ENCODE results near the gene NPIPB2. TPM values are rescaled to one million over a fixed set of nuclear protein-coding genes. Genes with fewer than 3 reads are reported as not detected.

NPIPB2 gene
- total and polyA plus RNA-seq, 2 of the 13 experiments (the other 11 are each of a cell fraction or from before 2014, with no cell fraction given), result 1.8 to 4.1 TPM

DNA sequence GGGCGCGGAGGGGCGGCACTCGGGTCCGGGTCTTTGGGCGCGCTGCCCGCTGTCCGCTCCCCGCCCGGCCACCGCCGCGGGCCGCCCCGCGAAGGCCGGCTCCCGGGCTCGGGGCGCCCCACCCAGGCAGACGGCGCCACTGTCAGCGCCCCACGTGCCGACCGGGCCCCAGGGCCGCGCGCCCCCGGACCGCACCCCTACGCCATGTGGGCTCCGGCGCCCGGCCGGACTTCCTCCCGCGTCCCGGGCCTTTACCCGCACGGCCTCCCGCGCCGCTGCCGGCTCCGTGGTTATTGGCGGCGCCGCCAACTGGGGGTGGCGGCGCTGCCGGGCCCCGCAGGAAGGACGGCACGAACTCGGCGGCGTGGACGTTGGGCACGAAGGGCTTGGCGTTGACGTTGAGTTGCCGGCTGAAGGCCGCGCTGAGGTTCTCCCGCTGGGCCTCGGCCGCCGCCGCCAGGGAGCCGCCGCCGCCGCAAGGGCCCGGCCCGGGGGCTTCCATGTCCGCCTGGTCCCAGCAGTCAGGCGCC lies 26.7 kb downstream of the NPIPB2 start:
- H3K4me3 ChIP-seq (replicated peaks in 1 of 3; ENCODE audit: insufficient read depth in 1 of 3, low read depth in 2 of 3, low read length in 3 of 3), result peak overlapping the region; percentile 71 to 98 (median 97)
- no peaks in the 10 kb centered on the region for H3K9me3 ChIP-seq (ENCODE audit: low read length)
- intact Hi-C loops (cut with micrococcal nuclease; ENCODE audit: unreplicated experiment), result loop anchor here (10.0 kb wide), 2 partner anchors 60 to 170 kb away; partner anchors contain the start of genes SNX29 and TXNDC11
- peak overlapping the region; percentile 92 for H3K9ac ChIP-seq (ENCODE audit: insufficient read depth, low read depth, low read length)
- H3K27ac ChIP-seq (ENCODE audit: extremely low read length, insufficient read depth, low read length), result peak overlapping the region; percentile 83
- no peak overlapping the region for H2AFZ ChIP-seq (ENCODE audit: low read length)
- in situ Hi-C loops (cut with HindIII; ENCODE audit: extremely low pct_ligation_motif_present, low pct_unique_long_range_greater_than_20kb), result no loop called here
- no TSS peak for BruUV-seq (replicated peaks)
- no peak for DNase-seq (ENCODE audit: low spot score)
- H4K20me1 ChIP-seq (ENCODE audit: insufficient read depth, low read length), result peaks cover 47% of the 10 kb centered on the region
- no peaks in the 10 kb centered on the region; a peak in 1 of 5 replicates for H3K27me3 ChIP-seq (ENCODE audit: control insufficient read depth in 1 of 2, insufficient read depth in 2 of 2, low read length in 2 of 2)
- no peak; the same call in 2 of the 3 replicates for ATAC-seq
- H3K4me1 ChIP-seq (ENCODE audit: insufficient read depth, low read length), result peaks cover 51% of the 10 kb centered on the region
- 2% methylated on average over 29 of the region's 79 CpGs for WGBS (ENCODE audit: low lambda C conversion rate)
- POLR2A ChIA-PET, result interaction anchor here (0.6 to 2.5 kb wide), 20 partner anchors 8 to 1395 kb away, joined by 3 to 25 read pairs (median 4); partner anchors contain the start of genes RSL1D1, SNX29, TXNDC11 and ZC3H7A
- no peak for FAIRE-seq
- peak overlapping the region; percentile 87 for H3K4me2 ChIP-seq (ENCODE audit: low read depth, low read length)
- peaks cover 52% of the 10 kb centered on the region for H3K79me2 ChIP-seq (ENCODE audit: insufficient read depth, low read length)
- H3K36me3 ChIP-seq (replicated peaks in 1 of 2; ENCODE audit: control insufficient read depth in 1 of 2, insufficient read depth in 2 of 2, low read length in 2 of 2), result peaks cover 0 to 1% of the 10 kb centered on the region in 2 experiments; a peak in 2 of 5 replicates
- CTCF ChIA-PET (ENCODE audit: low intra/inter-chr PET ratio, low total read pairs), result no interaction called here
- TF ChIP-seq BHLHE40 (IDR thresholded peaks at IDR 0.05; ENCODE audit: low read length), result peak; percentile 43
- TF ChIP-seq ZNF460 (CRISPR knock-in tag; IDR thresholded peaks at IDR 0.05; ENCODE audit: borderline replicate concordance), result no peak
- no peak for TF ChIP-seq ZNF383 (CRISPR knock-in tag; IDR thresholded peaks at IDR 0.05; ENCODE audit: borderline replicate concordance)
- TF ChIP-seq GABPA (IDR thresholded peaks at IDR 0.05; ENCODE audit: low read depth, low read length), result peak; percentile 8
- TF ChIP-seq GABPA (CRISPR knock-in tag; IDR thresholded peaks at IDR 0.05; ENCODE audit: low read depth), result no peak
- TF ChIP-seq PAX8 (CRISPR knock-in tag; IDR thresholded peaks at IDR 0.05; ENCODE audit: borderline replicate concordance), result 0 out of 2 replicates have a peak, but pooled peaks have one; percentile 14
- no peak for TF ChIP-seq PHF20 (CRISPR knock-in tag; IDR thresholded peaks at IDR 0.05)
- no peak for TF ChIP-seq SP140L (CRISPR knock-in tag; IDR thresholded peaks at IDR 0.05; ENCODE audit: borderline replicate concordance)
- no peak for TF ChIP-seq NFE2 (CRISPR knock-in tag; IDR thresholded peaks at IDR 0.05)
- TF ChIP-seq FOSL2 (CRISPR knock-in tag; IDR thresholded peaks at IDR 0.05), result no peak
- TF ChIP-seq IKZF4 (CRISPR knock-in tag; IDR thresholded peaks at IDR 0.05; ENCODE audit: borderline replicate concordance, low read depth, not compliant biosample characterization), result no peak
- TF ChIP-seq, protein P1, sequence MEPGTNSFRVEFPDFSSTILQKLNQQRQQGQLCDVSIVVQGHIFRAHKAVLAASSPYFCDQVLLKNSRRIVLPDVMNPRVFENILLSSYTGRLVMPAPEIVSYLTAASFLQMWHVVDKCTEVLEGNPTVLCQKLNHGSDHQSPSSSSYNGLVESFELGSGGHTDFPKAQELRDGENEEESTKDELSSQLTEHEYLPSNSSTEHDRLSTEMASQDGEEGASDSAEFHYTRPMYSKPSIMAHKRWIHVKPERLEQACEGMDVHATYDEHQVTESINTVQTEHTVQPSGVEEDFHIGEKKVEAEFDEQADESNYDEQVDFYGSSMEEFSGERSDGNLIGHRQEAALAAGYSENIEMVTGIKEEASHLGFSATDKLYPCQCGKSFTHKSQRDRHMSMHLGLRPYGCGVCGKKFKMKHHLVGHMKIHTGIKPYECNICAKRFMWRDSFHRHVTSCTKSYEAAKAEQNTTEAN (CRISPR knock-in tag; conservative IDR thresholded peaks at IDR 0.05), result peak; percentile 42; the same call in 1 of the 2 replicates
- TF ChIP-seq KLF11 (CRISPR knock-in tag; IDR thresholded peaks at IDR 0.05), result no peak
- no peak for TF ChIP-seq ZNF263 (CRISPR knock-in tag; IDR thresholded peaks at IDR 0.05)
- no peak for TF ChIP-seq ZNF430 (CRISPR knock-in tag; IDR thresholded peaks at IDR 0.05)
- no peak for TF ChIP-seq MEF2D (CRISPR knock-in tag; IDR thresholded peaks at IDR 0.05)
- TF ChIP-seq ZNF674 (CRISPR knock-in tag; IDR thresholded peaks at IDR 0.05; ENCODE audit: low read depth), result no peak; the same call in 1 of the 2 replicates
- TF ChIP-seq SRF (IDR thresholded peaks at IDR 0.05; ENCODE audit: low read depth, low read length), result no peak
- no peak for TF ChIP-seq MIXL1 (CRISPR knock-in tag; IDR thresholded peaks at IDR 0.05)
- TF ChIP-seq SETDB1 (CRISPR knock-in tag; IDR thresholded peaks at IDR 0.05; ENCODE audit: borderline replicate concordance), result no peak
- TF ChIP-seq PAF1 (CRISPR knock-in tag; IDR thresholded peaks at IDR 0.05), result no peak
- TF ChIP-seq NFKB2 (CRISPR knock-in tag; IDR thresholded peaks at IDR 0.05; ENCODE audit: borderline replicate concordance), result peak; percentile 16; the same call in 1 of the 2 replicates
- no peak for TF ChIP-seq ELF3 (CRISPR knock-in tag; IDR thresholded peaks at IDR 0.05)
- no peak for TF ChIP-seq CBFB (CRISPR knock-in tag; IDR thresholded peaks at IDR 0.05)
- TF ChIP-seq RARA (CRISPR knock-in tag; IDR thresholded peaks at IDR 0.05), result no peak
- TF ChIP-seq, protein P2, sequence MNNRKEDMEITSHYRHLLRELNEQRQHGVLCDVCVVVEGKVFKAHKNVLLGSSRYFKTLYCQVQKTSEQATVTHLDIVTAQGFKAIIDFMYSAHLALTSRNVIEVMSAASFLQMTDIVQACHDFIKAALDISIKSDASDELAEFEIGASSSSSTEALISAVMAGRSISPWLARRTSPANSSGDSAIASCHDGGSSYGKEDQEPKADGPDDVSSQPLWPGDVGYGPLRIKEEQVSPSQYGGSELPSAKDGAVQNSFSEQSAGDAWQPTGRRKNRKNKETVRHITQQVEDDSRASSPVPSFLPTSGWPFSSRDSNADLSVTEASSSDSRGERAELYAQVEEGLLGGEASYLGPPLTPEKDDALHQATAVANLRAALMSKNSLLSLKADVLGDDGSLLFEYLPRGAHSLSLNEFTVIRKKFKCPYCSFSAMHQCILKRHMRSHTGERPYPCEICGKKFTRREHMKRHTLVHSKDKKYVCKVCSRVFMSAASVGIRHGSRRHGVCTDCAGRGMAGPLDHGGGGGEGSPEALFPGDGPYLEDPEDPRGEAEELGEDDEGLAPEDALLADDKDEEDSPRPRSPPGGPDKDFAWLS (CRISPR knock-in tag; IDR thresholded peaks at IDR 0.05; ENCODE audit: borderline replicate concordance), result no peak
